ENCODE data around the gene PSAT1. TPM values are rescaled to one million over a fixed set of nuclear protein-coding genes. Genes with fewer than 3 reads are reported as not detected.
A peak's percentile ranks its signal among the peaks of the same experiment; 100 is the strongest.

Gene PSAT1
- total and polyA plus RNA-seq, 2 of the 13 experiments (the other 11 are each of a cell fraction or from before 2014, with no cell fraction given), result 135 to 229 TPM

DNA sequence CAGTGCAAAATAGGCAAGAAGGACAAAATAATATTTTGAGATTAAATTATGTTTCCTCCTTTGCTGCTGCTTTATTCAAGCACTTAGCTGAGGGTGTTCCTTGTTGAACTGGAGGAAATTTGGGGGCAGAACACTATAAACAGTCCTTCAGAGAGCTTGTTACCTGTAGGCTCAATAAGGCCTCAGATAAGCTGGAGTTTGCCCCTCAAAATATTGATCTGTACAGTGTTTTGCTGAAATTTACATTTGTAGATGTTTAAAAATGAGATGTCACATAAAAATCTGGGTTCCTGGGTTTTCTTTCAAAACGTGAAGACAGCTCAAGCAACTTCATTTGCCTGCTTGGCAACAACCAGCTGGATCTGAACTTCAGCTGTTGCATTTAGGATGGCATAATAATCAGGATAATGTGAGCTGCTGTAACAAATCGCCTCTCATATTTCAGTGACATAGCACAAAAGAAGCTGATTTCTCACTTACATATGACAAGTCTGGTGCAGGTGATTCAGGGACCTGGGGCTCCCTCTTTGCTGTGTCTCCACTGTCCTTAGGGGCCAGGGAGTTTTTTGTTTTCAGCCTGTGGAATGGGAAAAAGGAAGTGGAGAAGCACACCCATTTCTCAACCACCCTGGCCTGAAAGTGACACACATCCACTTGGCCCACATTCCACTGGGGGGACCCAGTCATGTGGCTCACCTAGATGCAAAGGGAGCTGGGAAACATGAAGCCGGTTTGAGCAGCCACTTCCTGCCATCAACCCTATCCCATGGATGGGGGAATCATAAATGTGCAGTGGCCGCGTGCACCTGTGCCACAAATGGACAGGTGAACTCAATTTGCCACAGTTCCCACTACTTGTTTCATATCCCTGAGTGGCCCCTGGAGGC is 2.4 kb upstream of the PSAT1 start (continued):
- TF ChIP-seq, protein P1, sequence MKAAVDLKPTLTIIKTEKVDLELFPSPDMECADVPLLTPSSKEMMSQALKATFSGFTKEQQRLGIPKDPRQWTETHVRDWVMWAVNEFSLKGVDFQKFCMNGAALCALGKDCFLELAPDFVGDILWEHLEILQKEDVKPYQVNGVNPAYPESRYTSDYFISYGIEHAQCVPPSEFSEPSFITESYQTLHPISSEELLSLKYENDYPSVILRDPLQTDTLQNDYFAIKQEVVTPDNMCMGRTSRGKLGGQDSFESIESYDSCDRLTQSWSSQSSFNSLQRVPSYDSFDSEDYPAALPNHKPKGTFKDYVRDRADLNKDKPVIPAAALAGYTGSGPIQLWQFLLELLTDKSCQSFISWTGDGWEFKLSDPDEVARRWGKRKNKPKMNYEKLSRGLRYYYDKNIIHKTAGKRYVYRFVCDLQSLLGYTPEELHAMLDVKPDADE (CRISPR knock-in tag; IDR thresholded peaks at IDR 0.05), result no peak
- TF ChIP-seq, protein P2, sequence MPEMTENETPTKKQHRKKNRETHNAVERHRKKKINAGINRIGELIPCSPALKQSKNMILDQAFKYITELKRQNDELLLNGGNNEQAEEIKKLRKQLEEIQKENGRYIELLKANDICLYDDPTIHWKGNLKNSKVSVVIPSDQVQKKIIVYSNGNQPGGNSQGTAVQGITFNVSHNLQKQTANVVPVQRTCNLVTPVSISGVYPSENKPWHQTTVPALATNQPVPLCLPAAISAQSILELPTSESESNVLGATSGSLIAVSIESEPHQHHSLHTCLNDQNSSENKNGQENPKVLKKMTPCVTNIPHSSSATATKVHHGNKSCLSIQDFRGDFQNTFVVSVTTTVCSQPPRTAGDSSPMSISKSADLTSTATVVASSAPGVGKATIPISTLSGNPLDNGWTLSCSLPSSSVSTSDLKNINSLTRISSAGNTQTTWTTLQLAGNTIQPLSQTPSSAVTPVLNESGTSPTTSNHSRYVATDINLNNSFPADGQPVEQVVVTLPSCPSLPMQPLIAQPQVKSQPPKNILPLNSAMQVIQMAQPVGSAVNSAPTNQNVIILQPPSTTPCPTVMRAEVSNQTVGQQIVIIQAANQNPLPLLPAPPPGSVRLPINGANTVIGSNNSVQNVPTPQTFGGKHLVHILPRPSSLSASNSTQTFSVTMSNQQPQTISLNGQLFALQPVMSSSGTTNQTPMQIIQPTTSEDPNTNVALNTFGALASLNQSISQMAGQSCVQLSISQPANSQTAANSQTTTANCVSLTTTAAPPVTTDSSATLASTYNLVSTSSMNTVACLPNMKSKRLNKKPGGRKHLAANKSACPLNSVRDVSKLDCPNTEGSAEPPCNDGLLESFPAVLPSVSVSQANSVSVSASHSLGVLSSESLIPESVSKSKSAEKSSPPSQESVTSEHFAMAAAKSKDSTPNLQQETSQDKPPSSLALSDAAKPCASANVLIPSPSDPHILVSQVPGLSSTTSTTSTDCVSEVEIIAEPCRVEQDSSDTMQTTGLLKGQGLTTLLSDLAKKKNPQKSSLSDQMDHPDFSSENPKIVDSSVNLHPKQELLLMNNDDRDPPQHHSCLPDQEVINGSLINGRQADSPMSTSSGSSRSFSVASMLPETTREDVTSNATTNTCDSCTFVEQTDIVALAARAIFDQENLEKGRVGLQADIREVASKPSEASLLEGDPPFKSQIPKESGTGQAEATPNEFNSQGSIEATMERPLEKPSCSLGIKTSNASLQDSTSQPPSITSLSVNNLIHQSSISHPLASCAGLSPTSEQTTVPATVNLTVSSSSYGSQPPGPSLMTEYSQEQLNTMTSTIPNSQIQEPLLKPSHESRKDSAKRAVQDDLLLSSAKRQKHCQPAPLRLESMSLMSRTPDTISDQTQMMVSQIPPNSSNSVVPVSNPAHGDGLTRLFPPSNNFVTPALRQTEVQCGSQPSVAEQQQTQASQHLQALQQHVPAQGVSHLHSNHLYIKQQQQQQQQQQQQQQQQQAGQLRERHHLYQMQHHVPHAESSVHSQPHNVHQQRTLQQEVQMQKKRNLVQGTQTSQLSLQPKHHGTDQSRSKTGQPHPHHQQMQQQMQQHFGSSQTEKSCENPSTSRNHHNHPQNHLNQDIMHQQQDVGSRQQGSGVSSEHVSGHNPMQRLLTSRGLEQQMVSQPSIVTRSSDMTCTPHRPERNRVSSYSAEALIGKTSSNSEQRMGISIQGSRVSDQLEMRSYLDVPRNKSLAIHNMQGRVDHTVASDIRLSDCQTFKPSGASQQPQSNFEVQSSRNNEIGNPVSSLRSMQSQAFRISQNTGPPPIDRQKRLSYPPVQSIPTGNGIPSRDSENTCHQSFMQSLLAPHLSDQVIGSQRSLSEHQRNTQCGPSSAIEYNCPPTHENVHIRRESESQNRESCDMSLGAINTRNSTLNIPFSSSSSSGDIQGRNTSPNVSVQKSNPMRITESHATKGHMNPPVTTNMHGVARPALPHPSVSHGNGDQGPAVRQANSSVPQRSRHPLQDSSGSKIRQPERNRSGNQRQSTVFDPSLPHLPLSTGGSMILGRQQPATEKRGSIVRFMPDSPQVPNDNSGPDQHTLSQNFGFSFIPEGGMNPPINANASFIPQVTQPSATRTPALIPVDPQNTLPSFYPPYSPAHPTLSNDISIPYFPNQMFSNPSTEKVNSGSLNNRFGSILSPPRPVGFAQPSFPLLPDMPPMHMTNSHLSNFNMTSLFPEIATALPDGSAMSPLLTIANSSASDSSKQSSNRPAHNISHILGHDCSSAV (CRISPR knock-in tag; IDR thresholded peaks at IDR 0.05; ENCODE audit: borderline replicate concordance), result no peak
- TF ChIP-seq ZNF501 (CRISPR knock-in tag; IDR thresholded peaks at IDR 0.05) (0 out of 2 replicates have a peak, but pooled peaks have one; percentile 24), GMEB2 (CRISPR knock-in tag; IDR thresholded peaks at IDR 0.05; ENCODE audit: low read depth) (no peak), SRSF4 (IDR thresholded peaks at IDR 0.05; ENCODE audit: low read depth, low read length, poor library complexity, severe bottlenecking) (no peak), ZNF550 (CRISPR knock-in tag; IDR thresholded peaks at IDR 0.05; ENCODE audit: borderline replicate concordance) (no peak), ARID2 (CRISPR knock-in tag; IDR thresholded peaks at IDR 0.05; ENCODE audit: borderline replicate concordance) (no peak), ZNF784 (CRISPR knock-in tag; IDR thresholded peaks at IDR 0.05; ENCODE audit: borderline replicate concordance) (no peak)
- TF ChIP-seq, protein P3, sequence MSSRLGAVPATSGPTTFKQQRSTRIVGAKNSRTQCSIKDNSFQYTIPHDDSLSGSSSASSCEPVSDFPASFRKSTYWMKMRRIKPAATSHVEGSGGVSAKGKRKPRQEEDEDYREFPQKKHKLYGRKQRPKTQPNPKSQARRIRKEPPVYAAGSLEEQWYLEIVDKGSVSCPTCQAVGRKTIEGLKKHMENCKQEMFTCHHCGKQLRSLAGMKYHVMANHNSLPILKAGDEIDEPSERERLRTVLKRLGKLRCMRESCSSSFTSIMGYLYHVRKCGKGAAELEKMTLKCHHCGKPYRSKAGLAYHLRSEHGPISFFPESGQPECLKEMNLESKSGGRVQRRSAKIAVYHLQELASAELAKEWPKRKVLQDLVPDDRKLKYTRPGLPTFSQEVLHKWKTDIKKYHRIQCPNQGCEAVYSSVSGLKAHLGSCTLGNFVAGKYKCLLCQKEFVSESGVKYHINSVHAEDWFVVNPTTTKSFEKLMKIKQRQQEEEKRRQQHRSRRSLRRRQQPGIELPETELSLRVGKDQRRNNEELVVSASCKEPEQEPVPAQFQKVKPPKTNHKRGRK (CRISPR knock-in tag; IDR thresholded peaks at IDR 0.05), result no peak
- TF ChIP-seq, protein P4, sequence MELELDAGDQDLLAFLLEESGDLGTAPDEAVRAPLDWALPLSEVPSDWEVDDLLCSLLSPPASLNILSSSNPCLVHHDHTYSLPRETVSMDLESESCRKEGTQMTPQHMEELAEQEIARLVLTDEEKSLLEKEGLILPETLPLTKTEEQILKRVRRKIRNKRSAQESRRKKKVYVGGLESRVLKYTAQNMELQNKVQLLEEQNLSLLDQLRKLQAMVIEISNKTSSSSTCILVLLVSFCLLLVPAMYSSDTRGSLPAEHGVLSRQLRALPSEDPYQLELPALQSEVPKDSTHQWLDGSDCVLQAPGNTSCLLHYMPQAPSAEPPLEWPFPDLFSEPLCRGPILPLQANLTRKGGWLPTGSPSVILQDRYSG (CRISPR knock-in tag; IDR thresholded peaks at IDR 0.05), result no peak

Measured in HepG2 (cell line).